Trophoblast cell (in vitro differentiated cells and primary cell): ENCODE results near the gene AGAP1.

ENCODE experiments used
- DNase-seq, 2 donors: peaks; one replicate each; pipeline ENCODE4 v3.0.0-alpha.2; 2016
- H2AFZ ChIP-seq: 2 replicates; pipeline ENCODE4 v1.6.1; 2013; ENCODE audit warnings: low read length, moderate library complexity, mild to moderate bottlenecking; ENCODE audit not compliant: insufficient read depth, poor library complexity
- H2AK5ac ChIP-seq: 2 replicates; pipeline ENCODE4 v1.6.1; 2013; ENCODE audit warnings: mild to moderate bottlenecking, low read length
- H2BK120ac ChIP-seq: 2 replicates; pipeline ENCODE4 v1.6.1; 2013; ENCODE audit warnings: low read length, mild to moderate bottlenecking, moderate library complexity; ENCODE audit not compliant: insufficient read depth, poor library complexity
- H2BK12ac ChIP-seq: 2 replicates; pipeline ENCODE4 v1.6.1; 2013; ENCODE audit warnings: mild to moderate bottlenecking, low read length, moderate library complexity
- H2BK5ac ChIP-seq: 2 replicates; pipeline ENCODE4 v1.6.1; 2013; ENCODE audit warnings: low read length, low read depth, moderate library complexity, mild to moderate bottlenecking; ENCODE audit not compliant: poor library complexity
- H3K14ac ChIP-seq: 2 replicates; pipeline ENCODE4 v1.6.1; 2013; ENCODE audit warnings: mild to moderate bottlenecking, low read length
- H3K18ac ChIP-seq: 2 replicates; pipeline ENCODE4 v1.6.1; 2013; ENCODE audit warnings: mild to moderate bottlenecking, low read length
- H3K23ac ChIP-seq: 2 replicates; pipeline ENCODE4 v1.6.1; 2013; ENCODE audit warnings: low read length
- H3K27ac ChIP-seq: 2 replicates; pipeline ENCODE4 v1.5.1; 2013; ENCODE audit warnings: low read depth, mild to moderate bottlenecking, inconsistent platforms, low read length, moderate library complexity
- H3K27me3 ChIP-seq: 2 replicates; pipeline ENCODE4 v1.6.1; 2013; ENCODE audit warnings: inconsistent platforms, mild to moderate bottlenecking, low read length, moderate library complexity; ENCODE audit not compliant: insufficient read depth
- H3K36me3 ChIP-seq, 2 experiments: 1 replicate in 1 of 2; 2 replicates in 1 of 2; pipeline ENCODE4 v1.6.1; 2013; ENCODE audit warnings: low read length in 2 of 2, mild to moderate bottlenecking in 2 of 2, moderate library complexity in 1 of 2; ENCODE audit not compliant: insufficient read depth in 2 of 2, control insufficient read depth in 1 of 2
- H3K4ac ChIP-seq: 2 replicates; pipeline ENCODE4 v1.6.1; 2013; ENCODE audit warnings: low read depth, mild to moderate bottlenecking, low read length, moderate library complexity
- H3K4me1 ChIP-seq, 2 experiments: 1 replicate in 1 of 2; 2 replicates in 1 of 2; pipeline ENCODE4 v1.6.1; 2013; ENCODE audit warnings: low read length in 2 of 2, mild to moderate bottlenecking in 2 of 2, moderate library complexity in 1 of 2; ENCODE audit not compliant: insufficient read depth in 2 of 2, control insufficient read depth in 1 of 2
- H3K4me2 ChIP-seq: 2 replicates; pipeline ENCODE4 v1.6.1; 2013; ENCODE audit warnings: inconsistent platforms, mild to moderate bottlenecking, low read length, moderate library complexity
- H3K4me3 ChIP-seq: 2 replicates; pipeline ENCODE4 v1.5.1; 2013; ENCODE audit warnings: mild to moderate bottlenecking, low read depth, low read length, inconsistent platforms
- H3K79me1 ChIP-seq: one replicate; pipeline ENCODE4 v1.6.1; 2013; ENCODE audit warnings: low read length
- H3K79me2 ChIP-seq: 2 replicates; pipeline ENCODE4 v1.6.1; 2013; ENCODE audit warnings: low read length, mild to moderate bottlenecking; ENCODE audit not compliant: control insufficient read depth, insufficient read depth, poor library complexity
- H3K9ac ChIP-seq: 2 replicates; pipeline ENCODE4 v1.6.1; 2013; ENCODE audit warnings: mild to moderate bottlenecking, low read length
- H3K9me3 ChIP-seq: 2 replicates; pipeline ENCODE4 v1.6.1; 2013; ENCODE audit warnings: low read depth, mild to moderate bottlenecking, control low read depth, inconsistent platforms, low read length; ENCODE audit not compliant: insufficient read depth
- H4K12ac ChIP-seq: 2 replicates; pipeline ENCODE4 v1.6.1; 2013; ENCODE audit warnings: low read depth, mild to moderate bottlenecking, low read length, moderate library complexity
- H4K8ac ChIP-seq: 2 replicates; pipeline ENCODE4 v1.6.1; 2013; ENCODE audit warnings: low read depth, mild to moderate bottlenecking, low read length, moderate library complexity
- H4K91ac ChIP-seq: one replicate; pipeline ENCODE4 v1.6.1; 2013; ENCODE audit warnings: low read depth, mild to moderate bottlenecking, low read length, moderate library complexity
- WGBS: extraction: QIAGEN DNeasy Blood & Tissue Kit; methylation state at CpG from one replicate; pipeline ENCODE4 v1.1.7; 2013; ENCODE audit warnings: missing lambda C conversion rate; ENCODE audit not compliant: insufficient read length, insufficient coverage; ENCODE audit errors: extremely low coverage; 5-methylcytosine and 5-hydroxymethylcytosine counted together

Gene AGAP1

DNA sequence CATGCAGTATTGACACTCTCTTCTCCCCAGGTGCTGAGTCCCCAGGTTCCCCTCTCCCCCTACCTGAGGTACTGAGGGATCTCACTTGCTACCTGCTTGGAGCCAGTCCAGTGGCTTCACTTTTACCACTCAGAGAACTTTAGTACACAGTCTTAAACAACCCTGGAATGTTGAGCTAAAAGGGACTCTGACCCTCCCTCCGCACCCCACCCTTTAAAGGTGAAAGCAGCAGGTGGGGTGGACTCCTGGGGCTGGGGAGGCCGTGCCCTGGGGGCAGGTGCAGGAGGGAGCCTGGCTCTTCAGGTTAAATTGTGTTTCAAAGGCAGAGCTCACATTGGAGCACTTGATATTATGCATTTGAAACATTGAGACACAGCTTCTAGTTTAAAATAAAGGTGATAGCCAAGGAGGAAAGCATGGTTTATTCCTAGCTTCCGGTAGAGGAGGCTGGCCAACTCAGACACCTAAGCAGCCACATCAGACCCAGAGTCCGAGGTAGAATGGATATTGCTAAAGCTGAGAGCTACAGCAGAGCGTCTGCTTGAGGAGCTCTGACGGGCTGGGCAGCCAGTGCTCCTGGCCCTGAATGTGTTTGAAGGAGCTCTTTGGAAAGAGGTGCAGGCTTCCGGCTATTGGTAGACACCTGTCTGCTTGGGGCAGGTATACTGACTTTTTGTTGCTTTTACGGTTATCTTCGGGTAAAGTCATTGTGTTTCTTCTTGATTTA, 196.4 kb downstream of the AGAP1 start:
- Histone ChIP-seq H2AK5ac (no peak overlapping the region), H3K79me1 (no peaks in the 10 kb centered on the region), H3K4me1 (peaks cover 0 to 2% of the 10 kb centered on the region in 2 experiments), H2AFZ (no peak overlapping the region), H2BK12ac (no peak overlapping the region), H3K23ac (no peak overlapping the region), H3K27ac (no peak overlapping the region), H2BK5ac (no peak overlapping the region), H4K8ac (no peak overlapping the region), H3K14ac (no peak overlapping the region), H4K12ac (no peak overlapping the region), H3K9ac (no peak overlapping the region), H3K36me3 (no peaks in the 10 kb centered on the region), H3K4me2 (no peak overlapping the region), H3K4me3 (no peak overlapping the region), H2BK120ac (no peak overlapping the region), H3K27me3 (no peaks in the 10 kb centered on the region), H3K18ac (no peak overlapping the region), H3K79me2 (no peaks in the 10 kb centered on the region), H4K91ac (no peak overlapping the region), H3K4ac (peak overlapping the region; percentile 22), H3K9me3 (no peaks in the 10 kb centered on the region)
- no CpG with 5 or more reads among the region's 9 CpGs for WGBS
- DNase-seq, result no peak

DNA sequence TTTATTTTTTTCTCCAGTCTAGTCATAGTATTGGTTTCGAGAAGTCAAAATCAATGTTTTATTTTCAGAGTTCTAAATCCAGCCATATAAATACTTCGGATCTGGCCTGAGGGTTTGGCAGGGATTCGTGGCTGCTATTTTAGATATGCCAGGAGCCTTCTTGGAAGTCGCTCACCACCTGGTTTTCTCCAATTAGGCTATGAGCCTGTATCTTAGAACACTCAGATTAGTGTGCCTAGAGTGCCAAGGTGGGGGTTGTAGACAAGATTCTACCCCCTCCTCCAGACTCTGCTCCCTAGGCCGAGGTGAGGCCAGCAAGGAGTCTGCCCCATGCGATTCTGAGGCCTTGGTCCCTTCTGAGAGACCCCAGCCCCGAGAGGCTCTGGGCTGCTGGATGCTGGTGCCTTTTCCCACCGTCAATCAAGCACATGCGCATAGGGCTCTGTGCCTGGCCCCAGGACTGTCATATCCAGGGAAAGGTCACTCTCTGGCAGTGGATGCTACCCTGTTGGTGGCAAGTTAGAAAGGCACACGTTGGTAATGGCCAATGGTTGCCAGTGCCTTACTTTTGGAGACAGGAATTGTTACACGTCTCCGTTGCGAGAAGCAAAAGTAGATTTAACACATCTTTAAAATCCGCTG, 197.1 kb downstream of the AGAP1 start:
- H2BK12ac ChIP-seq, result no peak overlapping the region
- WGBS, result no CpG with 5 or more reads among the region's 14 CpGs
- H2AK5ac ChIP-seq, result no peak overlapping the region
- H3K27ac ChIP-seq, result no peak overlapping the region
- H2BK120ac ChIP-seq, result no peak overlapping the region
- DNase-seq, result no peak
- H3K4me2 ChIP-seq, result no peak overlapping the region
- H2AFZ ChIP-seq, result no peak overlapping the region
- peaks cover 0 to 2% of the 10 kb centered on the region in 2 experiments for H3K4me1 ChIP-seq
- H3K27me3 ChIP-seq, result no peaks in the 10 kb centered on the region
- H3K4ac ChIP-seq, result no peak overlapping the region
- H3K9ac ChIP-seq, result no peak overlapping the region
- no peaks in the 10 kb centered on the region for H3K36me3 ChIP-seq
- no peak overlapping the region for H4K91ac ChIP-seq
- no peak overlapping the region for H3K14ac ChIP-seq
- H4K12ac ChIP-seq, result no peak overlapping the region
- no peak overlapping the region for H3K23ac ChIP-seq
- no peak overlapping the region for H3K4me3 ChIP-seq
- no peak overlapping the region for H2BK5ac ChIP-seq
- H3K9me3 ChIP-seq, result no peaks in the 10 kb centered on the region
- H3K18ac ChIP-seq, result no peak overlapping the region
- H3K79me1 ChIP-seq, result no peaks in the 10 kb centered on the region
- H3K79me2 ChIP-seq, result no peaks in the 10 kb centered on the region
- H4K8ac ChIP-seq, result no peak overlapping the region

DNA sequence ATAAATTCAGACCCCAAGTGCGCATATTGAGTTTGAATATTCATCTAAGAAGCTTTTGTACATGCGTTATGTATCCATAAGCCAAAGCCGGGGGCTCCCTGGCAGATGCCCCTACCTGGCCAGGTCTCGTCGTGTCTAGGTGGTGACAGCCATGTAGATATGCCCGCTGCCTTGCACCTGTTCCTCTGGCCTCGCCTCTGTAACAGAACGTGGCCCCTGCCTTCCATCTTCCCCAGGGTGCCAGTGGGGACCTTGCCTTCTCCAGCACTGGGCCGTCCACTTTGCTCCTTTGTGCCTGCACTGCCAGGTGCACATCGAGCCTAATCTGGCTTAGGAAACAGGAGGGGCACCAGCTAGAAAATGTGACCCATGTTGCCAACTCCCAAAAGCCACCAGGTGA, 198.2 kb downstream of the AGAP1 start:
- Histone ChIP-seq H3K4ac (no peak overlapping the region), H3K23ac (no peak overlapping the region), H3K4me1 (peaks cover 0 to 2% of the 10 kb centered on the region in 2 experiments), H3K4me2 (no peak overlapping the region), H3K27me3 (no peaks in the 10 kb centered on the region), H4K12ac (no peak overlapping the region), H3K18ac (no peak overlapping the region), H3K9me3 (no peaks in the 10 kb centered on the region), H4K91ac (no peak overlapping the region), H3K4me3 (no peak overlapping the region), H4K8ac (no peak overlapping the region), H2AFZ (no peak overlapping the region), H3K79me2 (peaks cover 2% of the 10 kb centered on the region), H3K27ac (no peak overlapping the region), H2BK5ac (no peak overlapping the region), H3K36me3 (no peaks in the 10 kb centered on the region), H2BK120ac (no peak overlapping the region), H2BK12ac (no peak overlapping the region), H3K79me1 (no peaks in the 10 kb centered on the region), H3K9ac (no peak overlapping the region), H2AK5ac (no peak overlapping the region), H3K14ac (no peak overlapping the region)
- WGBS, result no CpG with 5 or more reads among the region's 10 CpGs
- no peak for DNase-seq

DNA sequence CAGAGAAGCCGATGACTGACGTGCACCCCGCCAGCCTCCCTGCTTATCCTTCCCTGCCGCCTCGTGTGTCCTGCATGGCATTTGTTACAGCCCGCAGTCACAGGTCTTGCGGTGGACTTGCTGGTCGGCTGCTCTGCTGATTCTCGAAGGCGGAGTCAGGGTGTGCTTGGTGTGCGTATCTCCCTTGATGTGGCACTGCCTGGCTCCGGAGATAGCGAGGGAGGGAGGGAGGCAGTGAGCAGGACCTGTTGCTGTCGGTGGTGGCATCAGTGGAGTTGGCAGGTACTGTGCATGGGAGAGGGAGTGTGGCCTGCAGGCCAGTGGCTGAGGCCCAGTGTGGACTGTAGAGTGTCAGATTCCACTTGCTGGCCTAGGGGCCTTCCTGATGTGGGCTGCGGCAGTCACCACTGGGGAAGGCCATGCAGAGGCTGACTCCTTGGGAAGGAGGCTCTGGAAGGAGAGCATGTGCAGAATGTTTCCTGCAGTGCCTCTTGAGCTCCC, 198.9 kb downstream of the AGAP1 start:
- no CpG with 5 or more reads among the region's 15 CpGs for WGBS
- no peak overlapping the region for H2BK12ac ChIP-seq

More for the DNA sequence above, 198.9 kb downstream of the AGAP1 start:
- Histone ChIP-seq H3K36me3 (no peaks in the 10 kb centered on the region), H2BK120ac (no peak overlapping the region), H4K91ac (no peak overlapping the region), H4K8ac (no peak overlapping the region), H3K9me3 (no peaks in the 10 kb centered on the region), H3K79me2 (peaks cover 2% of the 10 kb centered on the region), H3K79me1 (no peaks in the 10 kb centered on the region), H3K4me1 (peaks cover 0 to 2% of the 10 kb centered on the region in 2 experiments), H4K12ac (no peak overlapping the region), H3K27me3 (no peaks in the 10 kb centered on the region), H3K4me3 (no peak overlapping the region), H3K4me2 (no peak overlapping the region), H3K27ac (no peak overlapping the region), H3K14ac (no peak overlapping the region), H3K18ac (peak overlapping the region; percentile 12), H3K9ac (no peak overlapping the region), H2AK5ac (no peak overlapping the region), H3K23ac (no peak overlapping the region), H2AFZ (no peak overlapping the region), H3K4ac (no peak overlapping the region), H2BK5ac (no peak overlapping the region)
- no peak for DNase-seq
